GM12878 (cell line): Measurements from ENCODE around the gene PDE1C.

Experiments
- CHD2 ChIP-seq: IDR thresholded peaks from 2 replicates; pipeline ENCODE4 v1.6.1; 2011; ENCODE audit warnings: low read depth, low read length, improper control_type of control experiment, borderline replicate concordance
- GABPA ChIP-seq: IDR thresholded peaks from 2 replicates; pipeline ENCODE4 v1.6.1; 2014; ENCODE audit warnings: antibody characterized with exemption, low read depth, mild to moderate bottlenecking, inconsistent platforms
- NR2F1 ChIP-seq: fragments of 450-650 bp; conservative IDR thresholded peaks from 2 replicates; pipeline ENCODE4 v1.6.1; 2017; ENCODE audit warnings: mild to moderate bottlenecking
- POLR2AphosphoS5 ChIP-seq: IDR thresholded peaks from 2 replicates; pipeline ENCODE4 v1.6.1; 2011; ENCODE audit warnings: mild to moderate bottlenecking, low read length, inconsistent platforms
- SP1 ChIP-seq: IDR thresholded peaks from one replicate; pipeline ENCODE4 v1.6.1; 2011; ENCODE audit warnings: low read depth, low read length
- SUPT20H ChIP-seq: IDR thresholded peaks from 2 replicates; pipeline ENCODE4 v1.6.1; 2011; ENCODE audit warnings: low read depth, mild to moderate bottlenecking, low read length, moderate library complexity, borderline replicate concordance; ENCODE audit not compliant: control insufficient read depth
- ZNF207 ChIP-seq: fragments of 450-650 bp; IDR thresholded peaks from 2 replicates; pipeline ENCODE4 v1.6.1; 2014; ENCODE audit warnings: antibody characterized with exemption, mild to moderate bottlenecking, borderline replicate concordance

GRCh38 chr7:31805209-31805818 is 264.9 kb downstream of the PDE1C start:
- TF ChIP-seq NR2F1 (no peak), SP1 (no peak), POLR2AphosphoS5 (no peak), SUPT20H (no peak), CHD2 (no peak), GABPA (no peak), ZNF207 (no peak)
